CD4-positive, alpha-beta T cell treated with Interleukin-6 for 4 hours (primary cell): ENCODE results near the gene SEBOX.

ENCODE experiments used
- DNase-seq: peaks from one replicate; pipeline ENCODE4 v3.0.0-alpha.2; 2020; ENCODE audit warnings: mixed read lengths

The SEBOX gene

GRCh38 chr17:28338056-28338768, 26.8 kb downstream of the SEBOX start:
- no peak for DNase-seq

GRCh38 chr17:28335959-28336871, 28.8 kb downstream of the SEBOX start:
- no peak for DNase-seq

DNA sequence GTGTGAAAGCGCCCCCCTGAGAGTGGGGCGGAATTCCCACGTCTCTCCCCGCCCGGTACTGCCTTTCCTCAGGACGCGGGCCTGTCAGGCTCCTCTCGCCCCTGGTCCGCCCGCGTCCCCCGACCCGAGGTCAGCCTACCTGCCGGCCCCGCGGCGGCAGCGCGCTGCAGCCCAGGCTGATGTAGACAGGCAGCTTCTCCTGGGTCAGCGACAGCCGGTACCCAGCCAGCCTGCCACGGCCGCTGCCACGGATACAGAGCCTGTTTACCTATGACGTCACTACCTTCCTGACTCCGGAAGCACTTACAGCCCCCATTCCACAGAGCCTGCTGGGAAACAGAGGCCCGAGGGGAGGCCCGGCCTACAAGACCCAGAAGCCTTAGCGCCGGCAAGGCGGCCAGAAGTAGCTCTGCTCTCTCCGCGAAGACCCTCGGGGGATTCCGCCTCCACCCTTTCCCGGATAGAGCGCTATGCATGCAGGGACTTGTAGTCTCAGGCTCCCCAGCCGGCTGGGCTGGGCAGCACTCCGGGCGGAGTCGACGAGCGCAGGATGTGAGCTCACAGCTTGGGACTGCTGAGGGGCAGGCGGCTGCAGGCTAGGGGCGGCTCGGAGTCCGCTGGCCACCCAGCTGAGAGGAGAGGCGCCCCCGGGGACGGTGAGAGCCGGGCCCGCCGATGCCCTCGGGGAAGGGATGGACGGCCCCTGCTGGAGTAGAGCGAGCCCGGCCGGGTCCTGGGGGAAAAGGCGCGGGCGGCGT, 29.6 kb downstream of the SEBOX start, which contains the start of the genes IFT20 and TNFAIP1:
IFT20 (minus strand) TSS at position 272 of the 758 bp plus-strand sequence. CDS start 3,487 bp downstream, outside the sequence.
TNFAIP1 (plus strand) TSS at position 561 of the 758 bp plus-strand sequence. CDS start 3,761 bp downstream, outside the sequence.
- DNase-seq: peak; percentile 97

GRCh38 chr17:28334666-28335200, 30.3 kb downstream of the SEBOX start:
- DNase-seq: no peak

DNA sequence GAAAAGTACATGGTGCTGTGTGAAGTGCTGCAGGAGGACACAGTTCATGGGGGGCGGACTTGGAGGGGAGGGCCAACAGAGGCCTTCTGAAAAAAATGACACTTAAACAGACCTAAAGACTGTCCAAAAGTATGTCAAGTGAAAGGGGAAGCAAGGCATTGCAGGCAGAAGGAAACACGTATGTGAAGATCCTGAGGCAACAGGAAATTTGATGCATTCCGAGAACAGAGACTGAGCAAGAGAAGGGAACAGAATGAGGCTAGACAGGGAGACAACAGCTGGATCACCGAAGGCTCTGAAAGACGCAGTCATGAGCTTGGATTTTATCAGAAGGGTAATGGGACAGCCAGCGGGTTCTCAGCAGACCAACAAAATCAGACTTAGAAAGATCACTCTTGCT, 30.8 kb downstream of the SEBOX start:
- DNase-seq: no peak

DNA sequence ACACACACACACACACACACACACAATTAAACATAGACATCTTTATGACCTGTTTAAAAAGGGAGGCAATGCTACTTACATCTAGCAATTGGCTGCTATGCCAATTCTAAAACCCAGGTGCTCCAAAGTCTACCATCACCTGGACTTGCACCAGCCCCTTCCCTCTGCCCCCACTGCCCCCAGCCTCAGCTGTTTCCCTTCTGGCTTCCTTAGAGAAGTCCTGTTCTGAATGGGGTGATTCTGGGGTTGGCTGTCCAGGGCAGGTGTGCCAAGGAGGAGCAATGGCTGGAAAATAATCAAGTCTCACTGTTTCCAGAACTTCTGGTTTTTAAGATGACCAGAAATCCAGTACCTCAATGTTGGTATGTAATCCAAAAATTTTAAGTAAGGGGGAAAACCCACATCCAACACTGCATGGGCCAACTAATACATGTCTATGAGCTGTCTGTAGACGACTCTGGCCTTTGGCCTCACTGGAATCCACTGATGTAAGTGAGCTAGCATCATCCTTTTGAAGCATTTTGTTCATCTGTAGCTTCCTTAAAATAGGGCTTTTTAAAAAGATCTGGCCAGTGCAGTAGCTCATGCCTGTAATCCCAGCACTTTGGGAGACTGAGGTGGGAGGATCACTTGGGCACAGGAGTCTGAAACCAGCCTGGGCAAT, 31.8 kb downstream of the SEBOX start:
- no peak for DNase-seq

DNA sequence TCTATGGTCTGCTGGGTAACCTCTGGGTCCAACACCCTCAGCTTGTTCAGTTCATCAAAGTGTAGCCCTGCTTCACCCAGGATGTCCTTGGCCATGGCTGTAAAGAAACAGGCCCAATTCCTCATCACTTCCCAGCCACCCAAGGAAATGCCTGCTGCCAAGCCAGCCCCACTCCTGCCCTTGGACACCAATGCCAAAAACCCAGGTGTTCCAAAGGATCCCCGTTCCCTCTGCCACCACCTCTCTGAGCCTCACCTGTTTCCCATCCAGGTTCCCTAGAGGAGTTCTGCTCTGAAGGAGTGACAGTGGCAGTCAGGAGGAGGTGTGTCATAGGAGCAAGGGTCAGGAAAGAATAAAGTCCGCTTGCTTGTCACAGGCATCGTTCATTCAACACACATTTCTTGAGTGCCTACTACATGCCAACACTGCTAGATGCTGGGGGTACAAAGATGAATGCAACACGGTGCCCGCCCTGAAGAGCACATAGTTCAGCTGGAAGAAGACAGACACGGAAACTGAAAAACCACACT, 33.0 kb downstream of the SEBOX start:
- no peak for DNase-seq

GRCh38 chr17:28330671-28331070, 34.3 kb downstream of the SEBOX start:
- no peak for DNase-seq

- no peak for DNase-seq
Measured at GRCh38 chr17:28328325-28328724, 36.7 kb downstream of the SEBOX start.

DNA sequence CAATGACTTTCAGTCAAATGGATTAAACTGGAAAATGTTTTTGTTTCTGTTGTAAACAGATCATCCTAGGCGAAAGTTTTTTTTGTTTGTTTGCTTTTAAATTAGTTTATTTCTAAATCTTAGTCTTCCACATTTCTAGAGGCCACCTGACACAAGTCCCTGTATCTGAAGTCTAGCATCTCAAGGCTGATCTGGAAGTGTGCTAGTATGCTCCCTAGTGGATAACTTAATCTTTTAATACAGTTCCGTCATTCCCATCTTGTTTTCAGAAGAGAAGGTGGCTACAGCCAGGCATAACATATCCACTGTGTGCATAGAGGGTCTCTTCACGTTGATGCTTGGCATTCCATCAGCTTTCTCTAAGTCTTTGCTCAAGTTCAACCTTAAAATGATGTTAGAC, 37.3 kb downstream of the SEBOX start:
- no peak for DNase-seq

GRCh38 chr17:28327031-28327607, 37.9 kb downstream of the SEBOX start:
- DNase-seq: no peak

GRCh38 chr17:28326114-28326513, 38.9 kb downstream of the SEBOX start:
- no peak for DNase-seq

- no peak for DNase-seq
Measured at GRCh38 chr17:28325211-28325610, 39.8 kb downstream of the SEBOX start.

DNA sequence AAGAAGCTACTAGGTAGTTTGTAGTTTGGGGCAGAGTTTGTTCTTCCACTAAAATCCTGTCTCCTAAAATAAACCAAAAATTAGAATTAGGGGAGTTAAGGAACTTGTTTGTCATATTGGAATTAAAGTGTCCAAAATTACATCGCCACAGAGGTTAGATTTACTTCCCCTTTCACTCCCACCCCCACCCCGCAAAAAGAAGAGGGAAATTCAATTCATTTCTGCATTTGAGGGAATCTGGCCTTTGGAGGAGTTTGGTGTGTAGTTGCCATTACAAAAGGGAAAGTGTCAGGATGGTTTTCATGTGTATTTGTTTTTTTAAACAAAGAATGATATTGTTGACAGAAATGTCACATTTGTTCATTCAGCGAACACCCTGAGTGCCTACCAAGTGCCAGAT, 40.2 kb downstream of the SEBOX start:
- no peak for DNase-seq

DNA sequence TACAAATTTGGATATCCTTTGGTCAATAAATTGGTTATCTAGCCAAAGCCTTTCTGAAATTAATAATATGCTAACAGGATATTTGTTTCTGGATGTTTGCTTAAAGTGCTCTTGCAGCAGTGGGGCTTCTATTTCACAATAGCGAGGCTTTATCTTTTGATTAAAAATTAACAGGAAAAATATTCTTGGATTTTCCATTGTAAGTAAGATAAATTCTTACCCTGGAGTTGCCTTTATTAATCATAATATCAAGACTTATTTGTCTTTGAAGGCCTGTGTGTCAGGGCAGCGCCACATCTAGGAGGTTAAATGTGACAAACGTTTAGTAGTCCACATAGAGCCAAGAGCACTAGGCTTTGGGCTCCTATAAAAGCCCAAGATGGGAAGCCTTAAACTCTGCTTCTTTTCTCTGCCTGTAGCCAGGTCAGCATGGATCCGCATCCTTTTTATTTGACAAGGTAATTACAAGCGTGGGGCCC, 40.7 kb downstream of the SEBOX start:
- DNase-seq: no peak

- no peak for DNase-seq
Measured at GRCh38 chr17:28320215-28321061, 44.6 kb downstream of the SEBOX start.

GRCh38 chr17:28319598-28319935, 45.4 kb downstream of the SEBOX start:
- no peak for DNase-seq

DNA sequence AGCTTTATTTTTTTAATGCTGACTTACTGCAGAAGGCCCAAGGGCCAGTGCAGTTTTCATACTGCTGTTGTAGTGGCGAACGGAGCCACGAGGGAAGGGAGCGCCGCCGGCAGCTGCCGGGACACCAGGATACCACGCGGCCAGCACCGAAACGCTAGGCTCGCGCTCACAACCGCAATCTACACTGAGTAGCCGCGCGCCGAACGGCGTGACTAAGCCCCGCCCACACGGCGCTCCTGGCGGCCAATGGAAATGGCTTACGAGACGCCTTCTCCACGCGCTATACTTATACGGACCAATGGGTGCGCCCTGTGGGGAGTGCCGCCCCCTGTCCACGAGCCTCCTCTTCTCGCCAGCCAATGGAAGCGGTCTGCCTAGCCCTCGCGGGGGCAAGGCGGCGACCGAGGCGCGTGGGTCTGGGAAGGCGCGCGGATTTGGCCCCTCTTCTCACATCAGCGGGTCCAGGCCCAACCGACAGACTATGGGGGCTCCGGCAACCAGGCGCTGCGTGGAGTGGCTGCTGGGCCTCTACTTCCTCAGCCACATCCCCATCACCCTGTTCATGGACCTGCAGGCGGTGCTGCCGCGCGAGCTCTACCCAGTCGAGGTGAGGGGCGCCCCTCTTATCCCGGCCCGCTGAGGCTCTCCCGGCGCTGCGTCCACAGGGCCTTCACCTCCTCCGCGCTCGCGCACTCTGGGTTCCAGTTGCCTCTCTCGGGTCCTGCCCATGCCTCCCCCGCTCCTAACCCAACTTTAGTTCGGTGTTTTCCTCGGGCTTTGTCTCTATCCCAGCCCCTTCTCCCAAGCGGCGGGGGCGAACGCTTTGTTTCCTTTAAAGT, 46.0 kb downstream of the SEBOX start, which contains the start of gene TMEM97:
TMEM97 (plus strand) TSS at position 442 of the 839 bp plus-strand sequence; CDS start at position 482, 40 bp downstream.
- DNase-seq: peak; percentile 96
